T-cell (primary cell): Measurements from ENCODE around the gene ZNF350. TPM values are rescaled to one million over a fixed set of nuclear protein-coding genes. Genes with fewer than 3 reads are reported as not detected.
"Not testable (repeated sequence)": the region's sequence is repeated elsewhere in the genome, so short reads cannot be mapped to it uniquely, and the experiment has no call there.

Experiments used
- ATAC-seq, 4 experiments: fragments of 200-7000 bp in 3 of 4; fragments of 150-1000 bp in 1 of 4; cut with Tn5 transposase; replicated peaks in 1 of 4; 1 replicate in 3 of 4; 2 replicates in 1 of 4; pipeline ENCODE4 v1.10.0; 2021; ENCODE audit warnings: moderate library complexity in 3 of 4, mild to moderate bottlenecking in 2 of 4, moderate number of reproducible peaks in 1 of 4
- CTCF ChIA-PET, 2 donors: fragments of 300-600 bp; sonication (Branson Sonifier 250); formaldehyde crosslinking; loops; one replicate each; lab custom pipeline; 2022; ENCODE audit warnings: antibody characterized with exemption in 2 of 2; lab: Charles Lee
- POLR2A ChIA-PET, 2 donors: fragments of 300-600 bp; sonication (Branson Sonifier 250); formaldehyde crosslinking; loops; one replicate each; lab custom pipeline; 2022; ENCODE audit warnings: antibody characterized with exemption in 2 of 2; lab: Charles Lee
- DNase-seq, 35 experiments: peaks; one replicate each; pipeline versions ENCODE4 v3.0.0 to v3.0.0-alpha.2; 2013 to 2023
- H3K27ac ChIP-seq: one replicate; pipeline ENCODE4 v1.5.1; 2013; ENCODE audit warnings: low read length
- H3K27me3 ChIP-seq, 2 experiments: replicated peaks in 1 of 2; 1 replicate in 1 of 2; 2 replicates in 1 of 2; pipeline versions ENCODE4 v1.6.1 to v1.7.0; 2013; ENCODE audit warnings: low read length in 1 of 2, mixed read lengths in 1 of 2; ENCODE audit not compliant: control insufficient read depth in 2 of 2, insufficient read depth in 2 of 2; ENCODE audit errors: extremely low read depth in 1 of 2
- H3K36me3 ChIP-seq, 2 donors: 1 replicate in 1 of 2; 2 replicates in 1 of 2; pipeline versions ENCODE4 v1.6.1 to v1.7.0; 2013; ENCODE audit warnings: low read length in 1 of 2; ENCODE audit not compliant: control insufficient read depth in 2 of 2, insufficient read depth in 1 of 2; ENCODE audit errors: extremely low read depth in 1 of 2
- H3K4me1 ChIP-seq, 2 experiments: 1 replicate in 1 of 2; 2 replicates in 1 of 2; pipeline versions ENCODE4 v1.6.1 to v1.7.0; 2013; ENCODE audit warnings: low read length in 2 of 2, mixed read lengths in 1 of 2; ENCODE audit not compliant: insufficient read depth in 2 of 2, control insufficient read depth in 1 of 2; ENCODE audit errors: extremely low read depth in 1 of 2
- H3K4me3 ChIP-seq, 2 donors: 1 replicate in 1 of 2; 2 replicates in 1 of 2; pipeline versions ENCODE4 v1.5.1 to v1.7.0; 2013; ENCODE audit warnings: mild to moderate bottlenecking in 2 of 2, low read length in 1 of 2, moderate library complexity in 1 of 2; ENCODE audit not compliant: control insufficient read depth in 1 of 2; ENCODE audit errors: extremely low read depth in 1 of 2
- H3K9me3 ChIP-seq: 2 replicates; pipeline ENCODE4 v1.7.0; 2013
- H3K27ac Mint-ChIP-seq, 2 donors: one replicate each; pipeline ENCODE4 v1.8.0; 2020 to 2021; ENCODE audit warnings: mild to moderate bottlenecking in 2 of 2, mixed read lengths in 2 of 2
- H3K27me3 Mint-ChIP-seq, 2 donors: one replicate each; pipeline ENCODE4 v1.8.0; 2021 to 2022; ENCODE audit warnings: mixed read lengths in 2 of 2
- H3K36me3 Mint-ChIP-seq: one replicate; pipeline ENCODE4 v1.8.0; 2021; ENCODE audit warnings: mixed read lengths
- H3K4me1 Mint-ChIP-seq, 3 donors: one replicate each; pipeline ENCODE4 v1.8.0; 2020 to 2022; ENCODE audit warnings: mixed read lengths in 3 of 3, mild to moderate bottlenecking in 1 of 3
- H3K4me3 Mint-ChIP-seq, 3 donors: one replicate each; pipeline ENCODE4 v1.8.0; 2020 to 2022; ENCODE audit warnings: mild to moderate bottlenecking in 3 of 3, mixed read lengths in 3 of 3, moderate library complexity in 3 of 3
- H3K9me3 Mint-ChIP-seq, 3 donors: one replicate each; pipeline ENCODE4 v1.8.0; 2020 to 2022; ENCODE audit warnings: mixed read lengths in 3 of 3
- WGBS: methylation state at CpG from one replicate; pipeline ENCODE4 v1.1.5; 2013; ENCODE audit warnings: missing lambda C conversion rate; ENCODE audit not compliant: insufficient coverage; 5-methylcytosine and 5-hydroxymethylcytosine counted together
- total RNA-seq, 35 experiments: library from RNA in 6 of 35; stranded (reverse) in 6 of 35; fragments of 120-200 nt in 1 of 35; gene quantifications; one replicate each; pipeline versions ENCODE4 v1.2.1 to v1.2.4 and lab custom pipeline; 2013 to 2026

ZNF350 gene
- total RNA-seq, 5 donors from 2014 or later (not counting 1 experiment from before 2014, with no cell fraction given): 27.4 to 33.4 (median 29.0) TPM

- no peak for ATAC-seq
- H3K9me3 Mint-ChIP-seq: peaks cover 9 to 74% (median 60%) of the 10 kb centered on the region in 3 donors
- H3K27ac Mint-ChIP-seq: no peak overlapping the region
Measured at GRCh38 chr19:51977346-51977745, 9.3 kb downstream of the ZNF350 start.

GRCh38 chr19:51976852-51977251, 9.8 kb downstream of the ZNF350 start:
- Mint-ChIP-seq H3K27ac (no peak overlapping the region), H3K4me3 (no peak overlapping the region), H3K27me3 (no peaks in the 10 kb centered on the region), H3K36me3 (peaks cover 96% of the 10 kb centered on the region), H3K4me1 (peaks cover 0 to 2% (median 2%) of the 10 kb centered on the region in 3 donors), H3K9me3 (peaks cover 12 to 74% (median 62%) of the 10 kb centered on the region in 3 donors)
- Histone ChIP-seq H3K4me1 (no peaks in the 10 kb centered on the region), H3K9me3 (peaks cover 22% of the 10 kb centered on the region), H3K36me3 (peaks cover 11 to 42% of the 10 kb centered on the region in 2 donors), H3K27me3 (no peaks in the 10 kb centered on the region), H3K4me3 (no peak overlapping the region), H3K27ac (no peak overlapping the region)
- POLR2A ChIA-PET: no interaction called here
- DNase-seq (no peak), ATAC-seq (no peak)
- WGBS: no CpG with 5 or more reads among the region's 3 CpGs
- CTCF ChIA-PET: no interaction called here

More at GRCh38 chr19:51977346-51977745, 9.3 kb downstream of the ZNF350 start:
- Mint-ChIP-seq H3K36me3 (peaks cover 94% of the 10 kb centered on the region), H3K4me3 (no peak overlapping the region), H3K4me1 (peaks cover 0 to 2% (median 2%) of the 10 kb centered on the region in 3 donors), H3K27me3 (no peaks in the 10 kb centered on the region)
- H3K4me3 ChIP-seq: no peak overlapping the region
- peaks cover 18% of the 10 kb centered on the region for H3K9me3 ChIP-seq
- no peak overlapping the region for H3K27ac ChIP-seq
- peaks cover 9 to 39% of the 10 kb centered on the region in 2 donors for H3K36me3 ChIP-seq
- H3K27me3 ChIP-seq: no peaks in the 10 kb centered on the region
- H3K4me1 ChIP-seq: no peaks in the 10 kb centered on the region
- ChIA-PET CTCF (no interaction called here), POLR2A (no interaction called here)
- 87% methylated on average over 6 of the region's 7 CpGs for WGBS
- DNase-seq: no peak

DNA sequence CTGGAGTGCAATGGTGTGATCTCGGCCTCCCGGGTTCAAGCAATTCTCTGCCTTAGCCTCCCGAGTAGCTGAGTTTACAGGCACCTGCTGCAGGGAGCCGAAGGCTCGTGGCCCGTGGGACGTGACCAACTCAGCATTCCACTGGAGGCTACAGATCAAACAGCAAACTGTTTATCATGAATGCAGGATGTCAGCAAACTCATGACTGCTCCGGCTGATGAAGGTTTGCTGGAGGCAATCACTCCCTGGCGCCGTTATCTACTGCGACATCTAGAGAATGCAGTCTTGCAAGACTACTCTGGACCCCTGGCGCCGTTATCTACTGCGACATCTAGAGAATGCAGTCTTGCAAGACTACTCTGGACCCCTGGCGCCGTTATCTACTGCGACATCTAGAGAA, 10.9 kb downstream of the ZNF350 start:
- H3K27me3 ChIP-seq, H3K4me1 Mint-ChIP-seq, H3K27ac ChIP-seq, H3K4me1 ChIP-seq, H3K4me3 Mint-ChIP-seq, H3K27ac Mint-ChIP-seq, CTCF ChIA-PET, ATAC-seq, DNase-seq, H3K27me3 Mint-ChIP-seq: not testable (repeated sequence)
- peaks cover 11 to 74% (median 67%) of the 10 kb centered on the region in 3 donors for H3K9me3 Mint-ChIP-seq
- Histone ChIP-seq H3K9me3 (peaks cover 25% of the 10 kb centered on the region), H3K36me3 (peaks cover 18 to 48% of the 10 kb centered on the region in 2 donors), H3K4me3 (peak overlapping the region in 1 of 2 donors; percentile 8)
- 98% methylated on average over 8 of the region's 17 CpGs for WGBS
- POLR2A ChIA-PET: interaction anchor here in 1 of 2 donors (0.6 kb wide), 1 partner anchor 77 kb away, joined by 3 read pairs; no protein-coding TSS in a partner anchor
- H3K36me3 Mint-ChIP-seq: peaks cover 96% of the 10 kb centered on the region

DNA sequence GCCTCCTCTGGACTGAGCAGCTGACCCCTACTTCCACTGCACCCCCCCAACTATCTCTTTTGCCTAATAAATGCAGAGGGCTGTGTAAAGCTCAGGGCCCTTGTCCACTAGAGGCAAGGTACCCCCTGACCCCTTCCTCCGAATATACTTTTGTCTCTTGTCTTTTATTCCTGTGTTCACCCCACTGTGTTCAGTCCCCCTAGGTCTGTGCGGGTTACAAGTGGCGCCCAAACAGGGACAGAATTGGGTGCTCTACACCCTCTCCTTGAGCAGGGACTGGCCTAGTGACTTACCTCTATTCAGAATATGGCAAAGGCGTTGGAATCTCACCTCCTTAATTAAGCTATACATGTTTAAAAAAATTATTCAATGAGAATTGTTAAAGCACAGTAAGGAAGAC, 15.0 kb downstream of the ZNF350 start:
- ChIA-PET POLR2A (no interaction called here), CTCF (no interaction called here)
- Mint-ChIP-seq H3K36me3 (peaks cover 88% of the 10 kb centered on the region), H3K4me1 (no peaks in the 10 kb centered on the region), H3K4me3 (no peak overlapping the region), H3K9me3 (peaks cover 24 to 60% (median 50%) of the 10 kb centered on the region in 3 donors), H3K27ac (no peak overlapping the region), H3K27me3 (no peaks in the 10 kb centered on the region)
- Histone ChIP-seq H3K4me3 (peak overlapping the region in 1 of 2 donors; percentile 54), H3K4me1 (no peaks in the 10 kb centered on the region), H3K9me3 (peaks cover 48% of the 10 kb centered on the region), H3K27me3 (no peaks in the 10 kb centered on the region), H3K36me3 (peaks cover 37 to 73% of the 10 kb centered on the region in 2 donors), H3K27ac (no peak overlapping the region)
- ATAC-seq (no peak), DNase-seq (peak in 8 of 35 experiments; percentile 3 to 42 (median 11))
- 100% methylated on average over 3 of the region's 4 CpGs for WGBS

DNA sequence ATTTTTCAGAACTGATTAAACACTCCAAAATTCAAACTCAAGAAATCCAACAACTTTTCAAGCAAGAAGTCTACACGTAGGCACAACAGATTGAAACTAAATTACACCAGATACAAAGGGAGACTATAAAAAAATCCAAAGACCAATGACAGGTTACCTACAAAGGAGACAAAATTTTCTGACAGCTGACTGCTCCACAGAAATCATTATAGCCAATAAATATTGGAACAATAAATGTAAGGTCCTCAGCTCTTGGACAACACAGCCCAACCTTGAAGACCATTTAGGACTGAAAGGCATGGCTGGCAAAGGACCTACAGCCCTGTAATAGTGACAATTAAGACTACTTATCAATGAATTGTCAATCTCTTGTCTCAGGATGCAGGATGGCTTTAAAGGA, 15.9 kb downstream of the ZNF350 start:
- Histone ChIP-seq H3K27me3 (no peaks in the 10 kb centered on the region), H3K4me1 (no peaks in the 10 kb centered on the region), H3K27ac (no peak overlapping the region), H3K9me3 (peaks cover 49% of the 10 kb centered on the region), H3K36me3 (peaks cover 39 to 82% of the 10 kb centered on the region in 2 donors), H3K4me3 (no peak overlapping the region)
- no peak overlapping the region for H3K27ac Mint-ChIP-seq
- no peak for DNase-seq
- POLR2A ChIA-PET: no interaction called here
- WGBS: 100% methylated on average over 1 of the region's 1 CpG
- CTCF ChIA-PET: no interaction called here
- H3K4me3 Mint-ChIP-seq: no peak overlapping the region
- H3K4me1 Mint-ChIP-seq: no peaks in the 10 kb centered on the region
- H3K27me3 Mint-ChIP-seq: no peaks in the 10 kb centered on the region
- no peak for ATAC-seq
- peaks cover 88% of the 10 kb centered on the region for H3K36me3 Mint-ChIP-seq
- H3K9me3 Mint-ChIP-seq: peaks cover 24 to 57% (median 47%) of the 10 kb centered on the region in 3 donors

- ChIA-PET CTCF (no interaction called here), POLR2A (no interaction called here)
- no peak overlapping the region for H3K4me3 Mint-ChIP-seq
- H3K4me1 Mint-ChIP-seq: no peaks in the 10 kb centered on the region
- no peak for DNase-seq
- Histone ChIP-seq H3K36me3 (peaks cover 21 to 54% of the 10 kb centered on the region in 2 donors), H3K9me3 (peaks cover 37% of the 10 kb centered on the region), H3K4me3 (no peak overlapping the region), H3K27me3 (no peaks in the 10 kb centered on the region), H3K4me1 (no peaks in the 10 kb centered on the region), H3K27ac (no peak overlapping the region)
- H3K27ac Mint-ChIP-seq: no peak overlapping the region
- ATAC-seq: no peak
- no peaks in the 10 kb centered on the region for H3K27me3 Mint-ChIP-seq
- WGBS: no CpG with 5 or more reads among the region's 5 CpGs
- peaks cover 80% of the 10 kb centered on the region for H3K36me3 Mint-ChIP-seq
- H3K9me3 Mint-ChIP-seq: peaks cover 32 to 70% (median 50%) of the 10 kb centered on the region in 3 donors
Measured at GRCh38 chr19:51965583-51965982, 21.1 kb downstream of the ZNF350 start.
